Activated CD4-positive, alpha-beta T cell treated with anti-CD3 and anti-CD28 coated beads, Interleukin-2, amount 50 U/mL, for 24 hours (primary cell): ENCODE measurements around the gene TMEM174.
A peak's percentile ranks its signal among the peaks of the same experiment; 100 is the strongest.
"Not testable (repeated sequence)": the region's sequence is repeated elsewhere in the genome, so short reads cannot be mapped to it uniquely, and the experiment has no call there.

Source experiments
- DNase-seq, 2 donors: peaks; one replicate each; pipeline ENCODE4 v3.0.0-alpha.2; 2020; ENCODE audit warnings: low read depth in 1 of 2, low spot score in 1 of 2

Gene TMEM174

DNA sequence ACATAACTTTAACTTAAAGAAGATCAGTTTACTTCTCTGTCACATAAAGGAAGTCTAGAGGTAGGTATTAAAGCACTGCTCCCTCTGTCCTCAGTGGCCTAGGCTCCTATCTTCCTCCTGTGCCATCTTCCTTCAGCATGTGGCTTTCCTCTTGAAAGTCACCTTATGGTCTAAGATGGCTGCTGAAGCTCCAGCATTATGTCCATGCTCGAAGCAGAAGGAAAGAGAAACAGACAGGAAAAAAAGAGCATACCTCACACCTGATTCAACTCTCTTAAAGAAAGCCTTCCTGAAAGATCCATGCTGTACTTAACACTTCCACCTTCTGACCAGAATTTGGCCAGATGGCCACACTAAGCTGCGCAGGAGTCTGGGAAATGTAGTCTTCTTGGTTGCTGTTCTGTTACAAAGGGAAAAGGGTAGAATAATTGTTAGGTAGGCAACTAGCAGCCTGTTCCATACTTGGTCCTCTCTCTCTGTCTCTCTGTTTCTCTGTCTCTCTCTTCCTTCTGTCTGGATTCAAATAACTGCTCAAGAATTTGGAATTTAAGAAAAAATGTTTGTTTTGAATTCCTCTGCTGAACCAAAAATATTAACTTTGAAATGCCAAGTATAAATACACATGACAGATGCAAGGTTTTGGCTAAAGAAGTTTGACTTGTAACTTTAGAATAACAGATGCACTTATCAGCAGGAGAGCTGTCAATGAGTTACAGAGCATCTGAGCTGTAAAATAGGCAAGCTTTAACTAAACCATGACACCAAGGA, 16.0 kb downstream of the TMEM174 start:
- no peak for DNase-seq

DNA sequence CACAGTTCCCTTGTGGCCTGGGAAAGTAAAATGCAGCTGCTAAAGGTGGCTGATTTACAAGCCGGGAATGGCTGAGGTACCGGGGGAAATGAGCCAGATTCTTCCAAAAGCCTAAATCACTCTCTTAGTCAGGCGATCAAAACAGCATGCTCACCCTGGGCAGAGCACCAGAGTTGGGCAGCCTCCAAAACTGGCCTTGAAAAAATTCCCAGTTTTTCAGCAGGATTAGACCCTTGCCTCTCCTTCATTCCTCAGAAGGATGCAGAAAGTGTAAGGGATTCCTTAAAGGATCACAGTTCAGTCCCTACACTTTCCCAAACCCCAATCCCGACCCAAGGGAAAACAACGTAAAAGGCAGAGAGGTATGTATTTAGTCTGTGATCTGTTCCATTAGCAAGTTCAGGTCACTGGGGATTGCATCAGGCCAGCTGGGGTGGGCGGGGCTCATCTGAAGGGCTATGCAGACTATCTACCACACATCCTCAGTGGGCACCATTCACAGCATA, 16.9 kb downstream of the TMEM174 start:
- DNase-seq, result no peak

DNA sequence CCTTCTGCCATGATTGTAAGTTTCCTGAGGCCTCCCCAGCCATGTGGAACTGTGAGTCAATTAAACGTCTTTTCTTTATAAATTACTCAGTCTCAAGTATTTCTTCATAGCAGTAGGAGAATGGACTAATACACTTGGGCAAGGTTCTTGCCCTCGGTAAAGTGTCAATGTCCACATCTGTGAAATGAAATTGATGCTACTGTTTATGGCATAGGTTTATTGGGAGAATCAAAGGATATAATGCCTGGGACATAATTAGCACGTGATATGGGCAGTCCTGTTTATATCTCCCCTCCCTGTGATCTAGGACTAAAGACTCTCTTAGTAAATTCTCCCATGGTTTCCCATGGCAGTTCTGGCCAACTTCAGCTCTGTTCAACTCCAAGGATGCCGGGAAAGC, 19.4 kb downstream of the TMEM174 start:
- no peak for DNase-seq

DNA sequence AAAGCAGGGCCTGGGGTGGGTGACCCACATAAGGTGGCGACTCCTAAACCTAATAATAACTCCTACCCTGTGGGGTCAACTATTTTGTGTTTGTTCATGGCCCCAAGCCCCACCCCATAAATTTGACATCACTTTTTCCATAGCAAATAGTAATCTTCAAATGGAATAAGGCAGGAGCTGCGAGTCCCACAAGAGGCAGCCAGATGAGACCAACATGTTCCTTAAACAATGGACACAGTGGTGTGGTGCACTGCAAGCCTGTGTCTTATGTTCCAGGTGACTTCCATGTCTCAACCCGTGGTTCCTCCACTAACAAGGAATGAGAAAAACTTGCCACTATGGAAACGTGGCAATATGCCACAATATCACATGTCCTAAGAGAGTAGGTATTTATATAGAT, 20.6 kb downstream of the TMEM174 start:
- DNase-seq, result no peak

DNA sequence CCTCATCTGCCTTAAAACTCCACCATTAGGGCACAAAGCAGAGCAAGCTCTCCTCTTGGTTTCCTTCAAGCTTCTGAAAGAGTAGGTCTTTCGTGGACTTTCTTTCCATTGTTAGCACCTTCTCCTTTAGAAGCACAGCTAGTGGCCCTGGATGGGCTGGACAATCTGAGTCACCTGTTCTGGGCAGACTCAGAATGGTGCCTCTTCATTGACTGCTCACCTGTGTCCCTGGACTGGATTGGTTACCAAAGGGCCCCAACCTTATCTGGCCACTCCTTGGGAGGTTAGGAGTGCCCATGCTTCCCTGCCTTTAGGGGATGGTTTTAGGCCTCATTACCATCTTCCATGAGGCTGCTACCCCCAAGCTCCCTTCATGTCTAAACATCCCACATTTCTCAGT, 23.2 kb downstream of the TMEM174 start:
- DNase-seq, result no peak

GRCh38 chr5:73197637-73198257, 24.8 kb downstream of the TMEM174 start:
- DNase-seq, result no peak

- no peak for DNase-seq
These were observed 26.0 kb downstream of the TMEM174 start for GRCh38 chr5:73198833-73199592.

- DNase-seq, result no peak
These were observed 26.7 kb downstream of the TMEM174 start for GRCh38 chr5:73199671-73200070.

DNA sequence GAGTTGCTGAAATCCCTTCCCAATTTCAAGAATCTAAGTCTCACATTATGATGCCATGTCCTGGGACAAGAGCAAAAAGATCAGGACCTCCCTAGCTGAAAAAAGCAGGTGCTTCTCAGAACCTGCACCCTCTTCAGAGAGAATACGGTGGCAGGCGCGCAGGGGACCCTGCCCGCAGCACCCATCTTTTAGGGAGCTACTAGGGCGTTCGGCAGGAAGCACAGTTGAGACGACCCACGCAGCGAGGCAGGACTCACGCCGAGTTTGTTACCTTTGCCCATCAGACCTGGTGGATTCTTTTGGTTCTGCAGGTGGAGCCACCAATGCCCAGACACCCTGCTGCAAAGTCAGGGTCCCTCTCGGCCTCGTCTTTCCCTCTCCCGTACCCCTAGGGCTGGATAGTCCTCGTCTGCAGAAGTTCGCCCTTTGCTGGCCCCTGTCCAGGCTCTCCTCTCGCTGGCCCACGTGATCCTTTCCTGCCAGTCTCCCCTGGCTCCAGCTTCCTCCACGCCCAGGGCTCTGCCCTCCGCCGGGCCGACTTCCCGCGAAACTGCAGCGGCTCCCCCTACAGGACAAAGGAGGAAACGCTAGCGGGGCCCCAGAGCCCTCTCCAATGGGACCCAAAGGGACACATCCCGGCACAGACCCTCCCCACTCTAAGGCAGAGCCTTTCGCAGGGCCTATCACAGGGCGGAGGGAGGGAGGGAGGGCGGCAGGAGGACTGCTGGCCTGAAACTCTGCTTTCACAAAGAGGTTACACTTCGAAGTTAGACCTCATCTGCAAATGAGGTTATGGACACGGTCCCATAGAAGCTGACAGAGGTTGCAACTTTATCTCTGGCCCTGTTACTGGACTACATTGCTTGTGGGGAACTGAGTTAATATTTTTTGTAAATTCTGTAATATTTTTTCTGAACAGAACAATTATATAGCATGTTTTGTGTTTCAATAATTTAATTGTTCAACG, 28.8 kb downstream of the TMEM174 start:
- DNase-seq, result peak; percentile 58 to 65

DNA sequence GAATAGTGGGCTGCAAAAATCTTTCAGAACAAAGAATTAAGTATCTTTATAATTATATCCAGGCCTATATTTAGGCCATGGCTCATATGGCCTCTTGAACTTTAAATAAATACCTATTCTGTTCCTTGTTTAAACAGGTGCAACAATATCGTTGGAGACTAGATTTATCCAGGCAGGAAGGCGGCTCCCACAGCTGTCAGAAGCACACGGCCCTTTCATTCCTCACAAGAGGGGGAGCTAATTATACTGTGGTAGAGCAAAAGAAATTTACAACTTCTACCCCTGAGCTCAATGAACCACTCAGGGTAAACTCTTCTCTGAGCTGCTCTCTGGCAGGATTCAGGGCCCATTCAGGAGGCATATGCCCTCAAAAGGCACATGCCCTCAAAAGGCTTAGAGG, 31.3 kb downstream of the TMEM174 start:
- DNase-seq, result no peak

- no peak for DNase-seq
These were observed 31.7 kb downstream of the TMEM174 start for GRCh38 chr5:73204733-73205132.

GRCh38 chr5:73205305-73205704, 32.3 kb downstream of the TMEM174 start:
- no peak for DNase-seq

- DNase-seq, result not testable (repeated sequence)
These were observed 34.2 kb downstream of the TMEM174 start for GRCh38 chr5:73207239-73207638.

DNA sequence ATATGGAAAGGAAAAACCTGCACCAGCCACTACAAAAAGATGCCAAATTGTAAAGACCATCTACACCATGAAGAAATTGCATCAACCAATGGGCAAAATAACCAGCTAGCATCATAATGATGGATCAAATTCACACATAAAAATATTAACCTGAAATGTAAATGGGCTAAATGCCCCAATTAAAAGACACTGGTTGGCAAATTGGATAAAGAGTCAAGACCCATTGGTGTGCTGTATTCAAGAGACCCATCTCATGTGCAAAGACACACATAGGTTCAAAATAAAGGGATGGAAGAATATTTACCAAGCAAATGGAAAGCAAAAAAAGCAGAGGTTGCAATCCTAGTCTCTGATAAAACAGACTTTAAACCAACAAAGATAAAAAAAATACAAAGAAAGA, 36.1 kb downstream of the TMEM174 start:
- not testable (repeated sequence) for DNase-seq

- not testable (repeated sequence) for DNase-seq
These were observed 39.7 kb downstream of the TMEM174 start for GRCh38 chr5:73212693-73213092.

- no peak for DNase-seq
These were observed 40.6 kb downstream of the TMEM174 start for GRCh38 chr5:73213566-73213998.

- no peak for DNase-seq
These were observed 41.3 kb downstream of the TMEM174 start for GRCh38 chr5:73214306-73214705.

GRCh38 chr5:73214996-73215395, 42.0 kb downstream of the TMEM174 start:
- DNase-seq, result no peak

DNA sequence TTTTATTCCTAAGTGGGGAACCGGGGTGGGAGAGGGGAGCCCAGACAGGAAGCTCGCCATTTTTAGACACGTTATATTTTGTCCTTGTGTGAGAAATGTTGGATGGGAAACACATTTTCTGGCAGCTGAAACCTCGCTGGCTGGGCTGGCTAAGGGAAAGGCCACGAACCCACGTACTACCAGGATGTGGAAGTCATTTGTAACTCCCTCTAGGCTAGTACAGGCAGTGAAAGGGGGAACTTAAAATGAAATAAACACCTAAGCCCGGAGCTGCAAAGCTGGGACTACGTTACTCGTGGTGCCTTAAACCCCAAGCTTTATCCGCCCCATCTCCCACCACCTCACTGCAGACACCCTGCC, 42.5 kb downstream of the TMEM174 start:
- DNase-seq, result no peak

- DNase-seq, result peak; percentile 35 to 37
These were observed 43.1 kb downstream of the TMEM174 start for GRCh38 chr5:73215891-73216610.
